HG03520 (cell line): ENCODE data around the gene PIAS4.
A peak's percentile ranks its signal among the peaks of the same experiment; 100 is the strongest.
"Not testable (repeated sequence)": the region's sequence is repeated elsewhere in the genome, so short reads cannot be mapped to it uniquely, and the experiment has no call there.

Source experiments
- ATAC-seq: cut with Tn5 transposase; IDR thresholded peaks from one replicate; pipeline ENCODE4 v1.9.1; 2021; ENCODE audit warnings: mild to moderate bottlenecking, moderate library complexity; ENCODE audit not compliant: unreplicated experiment

Gene PIAS4, protein sequence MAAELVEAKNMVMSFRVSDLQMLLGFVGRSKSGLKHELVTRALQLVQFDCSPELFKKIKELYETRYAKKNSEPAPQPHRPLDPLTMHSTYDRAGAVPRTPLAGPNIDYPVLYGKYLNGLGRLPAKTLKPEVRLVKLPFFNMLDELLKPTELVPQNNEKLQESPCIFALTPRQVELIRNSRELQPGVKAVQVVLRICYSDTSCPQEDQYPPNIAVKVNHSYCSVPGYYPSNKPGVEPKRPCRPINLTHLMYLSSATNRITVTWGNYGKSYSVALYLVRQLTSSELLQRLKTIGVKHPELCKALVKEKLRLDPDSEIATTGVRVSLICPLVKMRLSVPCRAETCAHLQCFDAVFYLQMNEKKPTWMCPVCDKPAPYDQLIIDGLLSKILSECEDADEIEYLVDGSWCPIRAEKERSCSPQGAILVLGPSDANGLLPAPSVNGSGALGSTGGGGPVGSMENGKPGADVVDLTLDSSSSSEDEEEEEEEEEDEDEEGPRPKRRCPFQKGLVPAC

DNA sequence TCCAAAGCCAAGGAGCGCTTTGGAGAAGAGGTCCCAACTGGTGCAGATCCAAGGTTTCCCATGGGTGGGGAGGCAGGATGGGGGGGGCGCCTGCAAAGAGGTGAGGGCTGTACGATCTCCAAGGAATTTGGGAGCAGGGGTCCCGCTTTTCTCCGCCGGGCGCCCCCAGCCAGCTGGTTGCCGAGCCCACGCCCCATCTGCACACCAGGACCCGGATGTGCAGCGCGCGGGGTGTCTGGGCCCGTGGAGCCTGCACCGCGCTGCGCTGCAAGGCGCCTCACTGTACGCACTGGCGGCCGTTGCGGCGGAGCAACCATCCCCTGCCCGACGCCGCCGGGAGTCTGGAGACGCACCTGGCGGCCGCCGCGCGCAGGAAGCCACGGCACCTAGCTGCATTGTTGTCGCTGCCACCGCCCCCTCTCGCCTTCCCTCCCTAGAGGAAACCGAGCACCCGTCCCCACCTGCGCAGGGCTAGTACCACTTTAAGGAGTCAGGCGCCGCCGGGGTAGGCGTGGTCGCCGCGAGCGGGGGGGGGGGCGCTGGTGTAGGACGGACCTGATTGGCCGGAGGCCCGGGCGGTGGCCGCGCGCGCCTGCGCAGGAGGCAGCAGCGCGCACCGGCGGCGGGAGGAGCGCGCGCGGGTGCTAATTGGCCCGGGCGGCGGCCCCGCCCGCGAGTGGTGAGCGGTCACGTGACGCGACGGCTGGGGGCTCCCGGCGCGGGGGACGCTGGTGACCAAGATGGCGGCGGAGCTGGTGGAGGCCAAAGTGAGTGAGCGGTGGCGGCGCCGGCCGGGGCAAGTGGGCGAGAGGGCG lies at the start of gene PIAS4:
PIAS4 (plus strand) TSS at position 716 of the 815 bp plus-strand sequence; CDS start at position 741, 25 bp downstream.
- ATAC-seq, result peak; percentile 77

DNA sequence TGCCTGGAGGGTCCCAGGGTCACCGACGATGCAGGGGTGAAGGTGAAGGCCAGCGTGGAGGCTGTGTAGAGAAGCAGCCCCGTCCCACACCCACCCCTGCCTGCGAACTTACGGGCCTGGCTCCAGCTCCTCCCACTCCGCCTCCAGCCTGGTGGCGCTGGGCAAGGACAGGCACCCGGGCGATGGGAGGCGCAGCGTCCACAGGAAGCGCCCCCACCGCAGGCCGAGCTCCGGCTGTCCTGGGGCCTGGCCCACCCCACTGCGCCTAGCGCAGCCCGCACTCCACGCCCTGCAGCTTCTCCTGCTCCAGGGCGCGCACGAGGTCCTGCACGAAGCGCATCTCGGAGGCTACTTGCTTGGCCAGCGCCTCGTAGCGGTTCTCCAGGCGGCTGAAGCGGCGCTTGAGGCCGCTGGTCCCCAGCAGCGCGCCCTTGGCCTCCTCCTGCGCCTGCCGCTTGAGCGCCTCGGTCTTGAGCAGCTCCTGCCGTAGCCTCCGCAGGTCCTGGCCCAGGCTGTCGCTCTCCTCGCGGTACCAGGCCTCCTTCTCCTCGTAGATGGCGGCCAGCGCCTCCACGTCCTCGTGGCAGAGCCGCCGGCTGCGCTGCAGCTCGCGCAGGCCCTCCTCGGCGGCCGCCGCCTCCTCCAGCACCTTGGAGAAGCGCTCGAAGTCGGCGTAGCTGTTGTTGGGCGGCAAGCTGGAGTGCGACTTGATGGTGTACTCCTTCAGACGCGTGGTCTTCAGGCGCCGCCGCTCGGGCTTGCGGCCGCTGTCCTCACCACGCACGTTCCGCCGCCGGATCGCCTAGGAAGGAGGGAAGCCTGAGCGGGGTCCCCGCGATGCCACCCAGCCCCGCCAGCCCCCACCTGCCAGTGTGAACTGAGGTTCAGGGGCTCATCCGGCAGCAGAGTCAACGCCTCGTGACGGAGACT lies 48.4 kb upstream of the PIAS4 start:
- ATAC-seq, result no peak

DNA sequence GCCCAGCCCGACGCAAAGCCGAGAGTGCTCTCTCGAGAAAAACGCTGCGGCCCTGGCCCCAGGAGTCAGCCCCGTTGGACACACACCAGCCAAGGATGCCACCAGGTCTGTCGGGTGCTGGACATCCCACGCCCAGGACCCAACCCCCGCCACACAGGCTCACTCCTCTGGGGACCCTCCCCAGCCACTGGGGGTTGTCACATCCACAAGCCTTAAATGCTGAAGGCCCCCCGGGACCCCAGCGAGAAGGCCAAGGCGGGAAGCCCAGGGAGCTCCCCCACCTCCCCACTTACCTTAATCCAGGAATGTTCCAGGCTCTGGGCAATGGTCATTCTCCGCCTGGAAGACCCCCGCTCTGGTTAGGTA lies 47.8 kb upstream of the PIAS4 start:
- ATAC-seq, result no peak

- no peak for ATAC-seq
These were observed 46.5 kb upstream of the PIAS4 start for GRCh38 chr19:3961007-3961406.

- ATAC-seq, result no peak
These were observed 43.9 kb upstream of the PIAS4 start for GRCh38 chr19:3963458-3964255.

GRCh38 chr19:3964256-3965194 lies 43.0 kb upstream of the PIAS4 start:
- no peak for ATAC-seq

- ATAC-seq, result no peak
These were observed 41.2 kb upstream of the PIAS4 start for GRCh38 chr19:3966051-3967017.

- ATAC-seq, result not testable (repeated sequence)
These were observed 39.6 kb upstream of the PIAS4 start for GRCh38 chr19:3967983-3968382.

- no peak for ATAC-seq
These were observed 38.7 kb upstream of the PIAS4 start for GRCh38 chr19:3968556-3969434.

GRCh38 chr19:3969435-3970312 lies 37.9 kb upstream of the PIAS4 start:
- no peak for ATAC-seq

GRCh38 chr19:3970313-3970807 lies 37.2 kb upstream of the PIAS4 start:
- ATAC-seq, result no peak

GRCh38 chr19:3970808-3971598 lies 36.5 kb upstream of the PIAS4 start, which contains the start of gene DAPK3:
TSS of gene DAPK3 (minus strand) at chr19:3971099. CDS start at chr19:3969735, 1,364 bp downstream.
- peak; percentile 88 for ATAC-seq

GRCh38 chr19:3975144-3975543 lies 32.4 kb upstream of the PIAS4 start:
- ATAC-seq, result no peak

DNA sequence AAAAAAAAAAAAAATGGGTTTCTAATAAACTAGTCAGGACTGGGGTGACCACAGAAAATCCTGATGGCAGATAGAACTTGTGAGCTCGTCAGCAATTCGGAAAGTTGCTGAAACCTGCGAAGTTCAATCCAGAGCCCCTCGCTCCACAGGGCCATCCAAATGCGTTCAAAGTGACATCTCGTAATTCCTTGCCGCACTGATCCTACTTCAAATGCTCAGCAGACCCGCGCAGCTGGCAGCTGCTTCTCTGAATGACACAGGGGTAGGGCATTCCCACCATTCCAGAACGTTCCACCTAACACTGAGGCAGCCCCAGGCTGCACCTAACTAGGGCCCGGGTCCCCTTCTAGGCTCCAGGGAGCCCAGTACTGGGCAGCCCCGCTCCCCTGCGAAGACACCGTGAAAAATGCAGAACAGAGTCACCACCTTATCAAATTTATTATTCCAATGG lies 31.9 kb upstream of the PIAS4 start:
- ATAC-seq, result no peak
